ENCODE results near the gene DDA1.

The DDA1 gene

GRCh38 chr19:17289489-17289888 lies 19.9 kb upstream of the DDA1 start:
- no peaks in the 10 kb centered on the region for H3K9me3 ChIP-seq (ENCODE audit: insufficient read depth, low read length)
- H3K4me3 ChIP-seq (ENCODE audit: insufficient read depth, low read length, poor library complexity, severe bottlenecking), result no peak overlapping the region
- H3K4me2 ChIP-seq (ENCODE audit: low read depth, low read length, poor library complexity, severe bottlenecking), result no peak overlapping the region
- no peak overlapping the region for H3K27ac ChIP-seq (ENCODE audit: low read depth, low read length)
- H3K27me3 ChIP-seq (ENCODE audit: low read length), result no peaks in the 10 kb centered on the region
- no peaks in the 10 kb centered on the region for H3K9me2 ChIP-seq (replicated peaks; ENCODE audit: insufficient read depth, low read length)
- no peak overlapping the region for H3K9ac ChIP-seq (ENCODE audit: low read length)
- no peak for TF ChIP-seq CTCF (IDR thresholded peaks at IDR 0.05; ENCODE audit: insufficient read depth, low read length, poor library complexity, severe bottlenecking)
- no peak for TF ChIP-seq EZH2phosphoT487 (conservative IDR thresholded peaks at IDR 0.05; ENCODE audit: low read length)
- 0 out of 2 replicates have a peak, but pooled peaks cover 7% of the 10 kb centered on the region for H3F3A ChIP-seq (ENCODE audit: insufficient read depth)
- H3K79me2 ChIP-seq (ENCODE audit: insufficient read depth, low read length), result peaks cover 4% of the 10 kb centered on the region
- no peaks in the 10 kb centered on the region for H4K20me1 ChIP-seq (ENCODE audit: low read depth, low read length)
- H2AFZ ChIP-seq (ENCODE audit: low read depth, low read length, severe bottlenecking), result no peak overlapping the region
- 0 out of 2 replicates have a peak, but pooled peaks cover 9% of the 10 kb centered on the region for H3K36me3 ChIP-seq (ENCODE audit: low read length)

- H3K9me3 ChIP-seq (ENCODE audit: insufficient read depth, low read length), result no peaks in the 10 kb centered on the region
- H3K9me2 ChIP-seq (replicated peaks; ENCODE audit: insufficient read depth, low read length), result no peaks in the 10 kb centered on the region
- peaks cover 4% of the 10 kb centered on the region for H3K79me2 ChIP-seq (ENCODE audit: insufficient read depth, low read length)
- peak overlapping the region; percentile 68 for H3K9ac ChIP-seq (ENCODE audit: low read length)
- no peaks in the 10 kb centered on the region for H4K20me1 ChIP-seq (ENCODE audit: low read depth, low read length)
- H3K4me2 ChIP-seq (ENCODE audit: low read depth, low read length, poor library complexity, severe bottlenecking), result peak overlapping the region; percentile 71
- TF ChIP-seq EZH2phosphoT487 (conservative IDR thresholded peaks at IDR 0.05; ENCODE audit: low read length) (no peak), CTCF (IDR thresholded peaks at IDR 0.05; ENCODE audit: insufficient read depth, low read length, poor library complexity, severe bottlenecking) (peak; percentile 42)
- H2AFZ ChIP-seq (ENCODE audit: low read depth, low read length, severe bottlenecking), result peak overlapping the region; percentile 52
- peaks cover 5% of the 10 kb centered on the region; the same call in 1 of the 2 replicates for H3F3A ChIP-seq (ENCODE audit: insufficient read depth)
- peak overlapping the region; percentile 71 for H3K4me3 ChIP-seq (ENCODE audit: insufficient read depth, low read length, poor library complexity, severe bottlenecking)
- H3K27ac ChIP-seq (ENCODE audit: low read depth, low read length), result peak overlapping the region; percentile 62
- no peaks in the 10 kb centered on the region for H3K27me3 ChIP-seq (ENCODE audit: low read length)
- no peaks in the 10 kb centered on the region for H3K36me3 ChIP-seq (ENCODE audit: low read length)
Measured at GRCh38 chr19:17292301-17293074, 16.9 kb upstream of the DDA1 start.

- no peak overlapping the region for H3K27ac ChIP-seq (ENCODE audit: low read depth, low read length)
Measured at GRCh38 chr19:17293605-17294004, 15.8 kb upstream of the DDA1 start.

More at GRCh38 chr19:17293605-17294004, 15.8 kb upstream of the DDA1 start:
- H2AFZ ChIP-seq (ENCODE audit: low read depth, low read length, severe bottlenecking), result no peak overlapping the region
- H3K36me3 ChIP-seq (ENCODE audit: low read length), result peaks cover 4% of the 10 kb centered on the region; the same call in 1 of the 2 replicates
- H3K4me3 ChIP-seq (ENCODE audit: insufficient read depth, low read length, poor library complexity, severe bottlenecking), result no peak overlapping the region
- TF ChIP-seq CTCF (IDR thresholded peaks at IDR 0.05; ENCODE audit: insufficient read depth, low read length, poor library complexity, severe bottlenecking) (no peak), EZH2phosphoT487 (conservative IDR thresholded peaks at IDR 0.05; ENCODE audit: low read length) (no peak)
- H3K9ac ChIP-seq (ENCODE audit: low read length), result no peak overlapping the region
- peak overlapping the region; percentile 71 for H3K4me2 ChIP-seq (ENCODE audit: low read depth, low read length, poor library complexity, severe bottlenecking)
- no peaks in the 10 kb centered on the region for H4K20me1 ChIP-seq (ENCODE audit: low read depth, low read length)
- no peaks in the 10 kb centered on the region for H3K9me3 ChIP-seq (ENCODE audit: insufficient read depth, low read length)
- peaks cover 4% of the 10 kb centered on the region for H3K79me2 ChIP-seq (ENCODE audit: insufficient read depth, low read length)
- peaks cover 4% of the 10 kb centered on the region; the same call in 1 of the 2 replicates for H3F3A ChIP-seq (ENCODE audit: insufficient read depth)
- no peaks in the 10 kb centered on the region for H3K9me2 ChIP-seq (replicated peaks; ENCODE audit: insufficient read depth, low read length)
- no peaks in the 10 kb centered on the region for H3K27me3 ChIP-seq (ENCODE audit: low read length)
